ENCODE measurements around the gene ZNF747.

ZNF747 gene

GRCh38 chr16:30565984-30566383 is 31.3 kb upstream of the ZNF747 start:
- TF ChIP-seq, protein P1, sequence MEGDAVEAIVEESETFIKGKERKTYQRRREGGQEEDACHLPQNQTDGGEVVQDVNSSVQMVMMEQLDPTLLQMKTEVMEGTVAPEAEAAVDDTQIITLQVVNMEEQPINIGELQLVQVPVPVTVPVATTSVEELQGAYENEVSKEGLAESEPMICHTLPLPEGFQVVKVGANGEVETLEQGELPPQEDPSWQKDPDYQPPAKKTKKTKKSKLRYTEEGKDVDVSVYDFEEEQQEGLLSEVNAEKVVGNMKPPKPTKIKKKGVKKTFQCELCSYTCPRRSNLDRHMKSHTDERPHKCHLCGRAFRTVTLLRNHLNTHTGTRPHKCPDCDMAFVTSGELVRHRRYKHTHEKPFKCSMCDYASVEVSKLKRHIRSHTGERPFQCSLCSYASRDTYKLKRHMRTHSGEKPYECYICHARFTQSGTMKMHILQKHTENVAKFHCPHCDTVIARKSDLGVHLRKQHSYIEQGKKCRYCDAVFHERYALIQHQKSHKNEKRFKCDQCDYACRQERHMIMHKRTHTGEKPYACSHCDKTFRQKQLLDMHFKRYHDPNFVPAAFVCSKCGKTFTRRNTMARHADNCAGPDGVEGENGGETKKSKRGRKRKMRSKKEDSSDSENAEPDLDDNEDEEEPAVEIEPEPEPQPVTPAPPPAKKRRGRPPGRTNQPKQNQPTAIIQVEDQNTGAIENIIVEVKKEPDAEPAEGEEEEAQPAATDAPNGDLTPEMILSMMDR (IDR thresholded peaks at IDR 0.05; ENCODE audit: low read depth, low read length, missing control alignments): no peak
- no peak overlapping the region for H3K4me3 ChIP-seq (replicated peaks; ENCODE audit: low read depth, low read length)
- DNase-seq (ENCODE audit: extremely low read depth, low read depth): no peak

GRCh38 chr16:30565526-30565925 is 30.9 kb upstream of the ZNF747 start:
- TF ChIP-seq, protein P1 (IDR thresholded peaks at IDR 0.05; ENCODE audit: low read depth, low read length, missing control alignments): no peak
- DNase-seq (ENCODE audit: extremely low read depth, low read depth): no peak
- H3K4me3 ChIP-seq (replicated peaks; ENCODE audit: low read depth, low read length): no peak overlapping the region

- no peak overlapping the region for H3K4me3 ChIP-seq (replicated peaks; ENCODE audit: low read depth, low read length)
- no peak for DNase-seq (ENCODE audit: extremely low read depth, low read depth)
- TF ChIP-seq, protein P1 (IDR thresholded peaks at IDR 0.05; ENCODE audit: low read depth, low read length, missing control alignments): no peak
These were observed 27.4 kb upstream of the ZNF747 start for GRCh38 chr16:30562021-30562420.

GRCh38 chr16:30561089-30561816 is 26.6 kb upstream of the ZNF747 start:
- no peak overlapping the region for H3K4me3 ChIP-seq (replicated peaks; ENCODE audit: low read depth, low read length)
- TF ChIP-seq, protein P1 (IDR thresholded peaks at IDR 0.05; ENCODE audit: low read depth, low read length, missing control alignments): no peak
- no peak for DNase-seq (ENCODE audit: extremely low read depth, low read depth)

- no peak for DNase-seq (ENCODE audit: extremely low read depth, low read depth)
- TF ChIP-seq, protein P1 (IDR thresholded peaks at IDR 0.05; ENCODE audit: low read depth, low read length, missing control alignments): no peak
- no peak overlapping the region for H3K4me3 ChIP-seq (replicated peaks; ENCODE audit: low read depth, low read length)
These were observed 25.0 kb upstream of the ZNF747 start for GRCh38 chr16:30559690-30560089.

- no peak overlapping the region for H3K4me3 ChIP-seq (replicated peaks; ENCODE audit: low read depth, low read length)
- DNase-seq (ENCODE audit: extremely low read depth, low read depth): no peak
- TF ChIP-seq, protein P1 (IDR thresholded peaks at IDR 0.05; ENCODE audit: low read depth, low read length, missing control alignments): no peak
These were observed 24.2 kb upstream of the ZNF747 start for GRCh38 chr16:30558789-30559377.

Measured in HFF-Myc (cell line).